GM19397 (cell line): ENCODE measurements around the gene COQ8B.
"Not testable (repeated sequence)": the region's sequence is repeated elsewhere in the genome, so short reads cannot be mapped to it uniquely, and the experiment has no call there.

Experiments
- ATAC-seq: cut with Tn5 transposase; IDR thresholded peaks from one replicate; pipeline ENCODE4 v1.9.1; 2021; ENCODE audit warnings: mild to moderate bottlenecking, moderate library complexity; ENCODE audit not compliant: unreplicated experiment

COQ8B gene

DNA sequence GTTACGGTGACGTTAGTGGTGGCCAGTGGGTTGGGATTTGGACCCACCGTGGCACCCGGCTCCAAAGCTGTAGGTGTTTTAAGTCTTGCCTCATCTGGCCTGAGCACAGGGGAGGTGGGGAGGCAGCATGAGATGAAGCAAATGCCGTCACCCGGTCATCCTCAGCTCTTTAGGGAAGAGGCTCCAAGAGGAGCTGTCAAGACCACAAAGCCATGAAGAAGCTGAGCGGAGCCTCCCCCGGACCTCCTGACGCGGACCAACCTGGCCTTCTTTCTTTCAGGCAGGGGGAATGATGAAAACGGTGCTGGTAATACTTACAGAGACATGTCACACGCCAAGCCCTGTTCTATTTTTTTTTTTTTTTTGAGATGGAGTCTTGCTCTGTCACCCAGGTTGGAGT is 26.2 kb upstream of the COQ8B start:
- ATAC-seq = no peak

DNA sequence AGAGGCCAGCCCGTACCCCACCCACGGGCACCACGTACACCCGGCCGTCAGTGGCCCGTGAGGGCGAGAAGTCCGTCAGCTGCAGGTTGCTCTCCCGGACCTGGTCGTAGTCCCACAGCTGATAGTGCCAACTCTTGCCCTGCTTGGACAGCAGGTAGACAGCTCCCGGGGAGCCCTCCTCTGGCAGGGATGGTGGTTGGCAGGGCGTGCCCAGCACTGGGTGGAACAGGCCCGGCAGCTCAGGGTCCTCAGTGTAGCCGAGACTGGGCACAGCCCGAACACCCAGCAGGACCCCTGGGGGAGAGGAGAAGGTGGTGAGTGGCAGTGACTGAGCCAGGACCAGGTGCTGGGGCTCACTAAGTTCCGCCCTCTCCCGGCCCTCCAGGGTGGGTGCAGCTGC is 25.8 kb upstream of the COQ8B start:
- no peak for ATAC-seq

DNA sequence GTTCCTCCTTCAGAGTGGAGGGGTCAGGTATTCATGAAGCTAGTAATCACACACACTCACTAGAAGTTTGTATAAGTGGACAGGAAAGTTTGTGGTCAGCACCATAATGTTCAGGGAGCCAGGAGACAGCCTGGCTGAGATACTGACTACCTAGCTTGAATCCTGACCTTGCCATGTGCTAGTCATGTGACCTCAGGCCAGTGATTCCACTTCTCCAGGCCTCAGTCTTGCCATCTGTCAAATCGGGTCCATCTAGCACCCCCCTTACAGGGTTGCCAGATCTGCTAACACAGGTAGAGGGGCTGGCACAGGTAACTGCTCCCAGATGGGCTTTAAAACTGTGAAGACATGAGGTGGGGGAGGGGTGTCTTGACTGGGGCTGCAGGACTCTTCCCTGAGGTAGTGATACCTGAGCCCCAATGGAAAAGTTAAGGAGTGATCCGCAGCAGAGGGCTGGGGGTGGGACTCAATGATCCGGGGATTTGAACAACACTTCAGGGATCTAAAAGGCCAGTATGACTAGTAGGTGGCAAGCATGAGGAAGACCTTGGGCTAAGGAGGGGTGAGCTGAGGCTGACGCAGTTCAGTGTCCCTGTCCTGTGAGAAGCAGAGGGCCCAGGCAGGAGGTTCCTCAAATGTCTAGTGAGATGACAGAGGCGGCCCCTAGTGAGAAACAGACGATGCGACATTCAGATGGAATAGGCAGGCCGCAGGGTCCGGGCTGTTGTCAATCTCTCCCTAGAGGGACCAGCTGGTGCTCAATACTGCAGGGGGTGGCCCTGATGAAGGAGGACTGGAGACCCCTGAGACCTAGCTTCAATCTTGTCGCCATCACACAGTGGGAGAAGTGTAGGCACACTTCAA is 25.1 kb upstream of the COQ8B start:
- no peak for ATAC-seq

DNA sequence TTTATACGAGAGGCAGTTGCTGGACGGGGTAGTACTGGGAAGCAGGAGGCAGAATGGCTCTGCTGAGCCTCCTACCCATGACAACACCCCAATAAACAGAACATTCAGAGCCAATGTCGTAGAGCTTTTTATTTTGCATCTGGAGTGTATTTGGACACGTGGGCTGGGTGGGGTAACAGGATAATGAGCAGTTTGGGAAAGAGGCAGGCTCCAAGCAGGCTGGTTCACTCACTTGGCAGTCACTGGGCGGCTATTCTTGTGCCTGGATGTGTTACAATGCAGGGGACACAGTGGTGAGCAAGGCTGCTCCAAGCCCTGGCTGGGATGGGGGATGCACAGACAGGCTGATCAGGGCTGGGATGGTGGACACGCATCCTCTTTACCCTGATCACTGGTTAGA is 24.1 kb upstream of the COQ8B start:
- ATAC-seq = no peak

DNA sequence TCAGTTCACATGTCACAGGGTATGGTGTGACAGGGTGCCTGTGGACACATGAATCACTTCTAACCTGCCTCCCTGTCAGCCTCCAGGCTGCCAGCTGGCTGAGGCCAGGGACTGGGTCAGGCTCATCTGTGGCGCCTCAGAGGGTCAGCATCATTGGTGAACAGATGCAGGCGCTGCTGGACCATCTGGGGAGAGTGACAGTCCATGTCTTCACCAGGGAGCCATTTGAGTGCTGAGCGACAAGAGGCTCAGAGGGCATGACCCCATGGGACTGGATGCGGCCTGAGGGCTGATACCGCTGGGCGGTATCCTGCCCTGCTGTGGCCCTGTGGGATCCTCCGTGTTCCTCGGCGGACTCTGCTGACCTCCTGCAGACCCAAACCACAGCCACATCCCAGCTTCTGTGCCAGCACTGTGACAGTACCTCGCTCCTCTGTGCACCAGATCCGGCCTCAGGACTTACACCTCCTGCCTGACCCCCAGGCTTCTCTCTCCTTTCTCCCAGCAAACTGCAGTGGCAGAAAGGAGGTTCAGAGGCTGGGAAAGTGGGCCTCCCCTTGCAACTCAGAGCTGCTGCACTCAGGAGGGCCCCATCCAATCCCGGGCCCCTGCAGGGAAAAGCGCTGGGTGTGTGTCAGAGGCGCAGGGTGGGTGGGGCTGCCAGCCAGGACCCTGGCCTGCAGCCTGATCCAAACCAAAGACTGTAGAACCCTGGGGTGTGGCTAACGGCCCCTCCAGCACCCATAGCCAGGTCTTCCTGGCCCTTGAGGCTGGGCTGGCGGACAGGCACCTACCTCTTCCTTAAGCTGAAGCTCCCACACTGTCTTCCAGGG is 23.4 kb upstream of the COQ8B start:
- no peak for ATAC-seq

DNA sequence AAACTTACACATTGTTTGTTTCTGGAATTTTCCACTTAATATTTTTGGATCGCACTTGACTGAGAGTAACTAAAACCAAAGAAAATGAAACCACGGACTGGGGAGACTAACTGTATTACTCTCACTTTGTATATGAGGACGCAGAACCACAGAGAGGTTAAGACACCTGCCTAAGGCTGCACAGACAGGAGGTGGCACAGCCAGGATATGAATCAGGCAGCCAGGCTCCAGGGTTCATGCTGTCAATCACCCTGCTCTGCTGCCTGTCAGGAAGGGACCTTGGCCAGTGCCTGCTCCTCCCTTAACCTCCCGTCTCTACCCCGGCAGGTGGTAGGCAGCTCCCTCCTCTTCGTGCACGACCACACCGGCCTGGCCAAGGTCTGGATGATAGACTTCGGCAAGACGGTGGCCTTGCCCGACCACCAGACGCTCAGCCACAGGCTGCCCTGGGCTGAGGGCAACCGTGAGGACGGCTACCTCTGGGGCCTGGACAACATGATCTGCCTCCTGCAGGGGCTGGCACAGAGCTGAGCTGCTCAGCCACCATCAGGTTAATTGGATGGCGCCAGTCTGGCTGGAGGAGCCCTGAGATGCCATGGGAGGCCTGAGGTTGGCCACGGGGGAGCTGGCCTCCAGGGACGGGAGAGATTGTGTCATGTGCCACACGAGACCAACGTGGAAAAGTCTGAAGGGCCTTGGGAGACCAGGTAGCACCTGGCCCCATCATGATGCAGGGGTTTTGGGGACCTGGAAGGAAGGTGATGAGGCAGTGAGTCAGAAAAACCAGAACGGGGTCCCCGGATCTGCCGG is 22.5 kb upstream of the COQ8B start:
- ATAC-seq = no peak

DNA sequence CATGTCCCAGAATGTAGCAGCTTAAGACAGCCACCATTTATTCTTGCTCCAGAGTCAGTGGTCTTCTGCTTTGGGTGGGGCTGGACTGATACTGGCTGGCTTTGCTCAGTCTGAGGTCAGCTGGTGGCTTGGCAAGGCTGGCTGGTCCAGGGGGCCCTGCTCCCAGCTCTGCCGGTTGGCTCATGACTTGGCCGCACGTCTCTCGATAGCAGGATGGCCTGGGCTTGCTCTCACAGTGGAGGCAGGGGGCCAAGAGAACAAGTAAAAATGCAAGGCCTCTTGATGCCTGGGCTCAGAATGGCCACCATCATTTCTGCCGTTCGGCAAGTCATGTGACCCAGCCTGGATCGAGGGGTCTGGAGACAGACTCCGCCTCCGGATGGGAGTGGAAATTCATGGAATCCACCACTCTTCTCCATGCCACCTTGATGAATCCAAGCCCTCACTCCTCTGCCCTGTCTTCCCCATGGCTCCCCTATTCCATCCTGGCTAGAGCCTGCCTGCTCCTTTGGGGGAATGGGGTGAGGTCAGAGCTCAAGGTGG is 20.5 kb upstream of the COQ8B start:
- no peak for ATAC-seq

DNA sequence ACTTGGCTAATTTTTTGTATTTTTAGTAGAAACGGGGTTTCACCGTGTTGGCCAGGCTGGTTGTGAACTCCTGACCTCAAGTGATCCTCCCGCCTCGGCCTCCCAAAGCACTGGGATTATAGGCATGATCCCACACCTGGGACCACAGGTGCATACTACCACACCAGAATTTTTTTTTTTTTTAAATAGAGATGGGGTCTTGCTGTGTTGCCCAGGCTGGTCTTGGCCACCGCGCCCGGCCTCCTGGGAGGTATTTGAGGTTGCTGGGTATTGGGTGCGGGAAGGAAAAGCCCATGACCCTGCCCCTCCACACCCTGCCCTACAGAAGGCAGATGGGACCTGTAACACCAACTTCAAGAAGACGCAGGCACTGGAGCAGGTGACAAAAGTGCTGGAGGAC is 20.0 kb upstream of the COQ8B start:
- no peak for ATAC-seq

DNA sequence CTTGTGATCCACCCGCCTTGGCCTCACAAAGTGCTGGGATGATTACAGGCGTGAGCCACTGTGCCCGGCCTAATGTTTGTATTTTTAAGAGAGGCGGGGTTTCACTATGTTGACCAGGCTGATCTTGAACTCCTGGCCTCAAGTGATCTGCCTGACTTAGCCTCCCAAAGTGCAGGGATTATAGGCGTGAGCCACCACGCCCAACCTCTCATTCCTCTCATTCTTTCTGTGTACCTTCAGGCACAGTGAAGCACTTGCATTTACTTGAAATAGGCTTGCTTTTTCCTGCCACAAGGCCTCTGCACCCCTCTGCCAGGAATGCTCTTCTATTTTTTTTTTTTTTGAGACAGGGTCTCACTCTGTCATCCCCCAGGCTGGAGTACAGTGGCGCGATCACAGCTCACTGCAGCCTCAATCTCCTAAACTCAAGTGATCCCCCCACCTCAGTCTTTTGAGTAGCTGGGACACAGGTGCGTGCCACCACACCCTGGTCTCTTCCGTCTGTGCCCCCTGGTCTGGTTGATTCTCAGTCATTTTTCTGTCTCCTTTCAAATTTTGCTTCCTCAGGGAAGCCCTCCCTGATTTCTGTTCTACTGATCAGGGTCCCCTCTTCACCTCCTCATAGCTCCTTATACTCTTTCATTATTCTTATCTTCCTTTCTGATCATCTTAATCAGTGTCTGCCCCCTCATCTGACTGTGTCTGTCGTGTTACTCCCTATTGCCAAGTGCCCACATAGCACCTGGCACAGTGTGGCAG is 18.5 kb upstream of the COQ8B start:
- ATAC-seq = no peak

DNA sequence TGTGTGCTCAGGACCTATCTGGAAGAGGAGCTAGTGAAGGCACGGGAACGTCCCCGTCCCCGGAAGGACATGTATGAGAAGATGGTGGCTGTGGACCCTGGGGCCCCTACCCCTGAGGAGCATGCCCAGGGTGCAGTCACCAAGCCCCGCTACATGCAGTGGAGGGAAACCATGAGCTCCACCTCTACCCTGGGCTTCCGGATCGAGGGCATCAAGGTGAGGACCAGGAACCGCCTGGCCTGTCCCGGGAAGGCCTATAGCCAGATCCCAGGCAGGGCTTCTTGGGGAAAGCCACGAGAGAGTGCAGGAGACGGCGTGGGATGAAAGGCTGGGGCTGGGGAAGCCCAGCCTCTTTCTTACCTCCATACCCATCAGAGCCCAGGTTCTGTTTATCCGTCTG is 16.5 kb upstream of the COQ8B start:
- no peak for ATAC-seq

DNA sequence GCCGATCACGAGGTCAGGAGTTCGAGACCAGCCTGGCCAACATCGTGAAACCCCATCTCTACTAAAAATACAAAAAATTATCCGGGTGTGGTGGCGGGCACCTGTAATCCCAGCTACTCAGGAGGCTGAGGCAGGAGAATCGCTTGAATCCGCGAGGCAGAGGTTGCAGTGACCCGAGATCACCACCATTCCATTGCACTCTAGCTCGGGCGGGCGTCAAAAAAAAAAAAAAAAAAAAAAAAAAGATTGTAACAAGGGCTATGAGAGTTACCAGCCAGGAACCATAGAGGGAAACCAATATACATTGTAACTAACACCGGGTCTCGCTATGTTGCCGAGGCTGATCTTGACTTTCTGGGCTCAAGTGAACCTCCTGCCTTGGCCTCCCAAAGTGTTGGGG is 15.6 kb upstream of the COQ8B start:
- not testable (repeated sequence) for ATAC-seq

DNA sequence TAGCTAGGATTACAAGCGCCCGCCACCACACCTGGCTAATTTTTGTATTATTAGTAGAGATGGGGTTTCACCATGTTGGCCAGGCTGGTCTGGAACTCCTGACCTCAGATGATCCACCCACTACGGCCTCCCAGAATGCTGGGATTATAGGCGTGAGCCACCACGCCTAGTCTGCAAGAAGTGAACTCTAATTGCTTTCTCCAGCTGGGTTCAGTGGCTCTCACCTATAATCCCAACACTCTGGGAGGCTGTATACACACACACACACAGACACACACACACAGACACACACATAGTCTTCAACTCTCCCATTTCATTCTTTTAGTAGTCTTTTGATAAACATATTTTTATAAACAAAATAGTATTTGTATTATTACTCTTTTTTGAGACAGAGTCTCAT is 13.4 kb upstream of the COQ8B start:
- not testable (repeated sequence) for ATAC-seq

DNA sequence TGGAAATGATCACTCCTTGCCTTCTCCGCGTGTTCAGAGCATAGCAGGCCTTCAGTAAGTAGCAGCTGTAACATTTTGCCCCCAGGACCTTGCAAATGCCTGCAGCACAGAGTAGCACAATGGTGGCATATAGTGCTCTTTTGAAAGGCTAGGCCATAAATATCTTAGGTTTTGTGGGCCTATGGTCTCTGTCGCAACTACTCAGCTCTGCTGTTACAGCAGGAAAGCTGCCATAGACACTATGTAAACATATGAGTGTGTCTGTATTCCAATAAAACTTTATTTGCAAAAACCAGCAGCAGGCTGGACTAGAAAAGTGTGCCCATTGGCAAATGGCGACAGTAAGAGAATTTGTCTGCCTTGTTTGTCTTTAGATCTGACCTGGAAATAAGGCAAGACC is 9.6 kb upstream of the COQ8B start:
- ATAC-seq = no peak

DNA sequence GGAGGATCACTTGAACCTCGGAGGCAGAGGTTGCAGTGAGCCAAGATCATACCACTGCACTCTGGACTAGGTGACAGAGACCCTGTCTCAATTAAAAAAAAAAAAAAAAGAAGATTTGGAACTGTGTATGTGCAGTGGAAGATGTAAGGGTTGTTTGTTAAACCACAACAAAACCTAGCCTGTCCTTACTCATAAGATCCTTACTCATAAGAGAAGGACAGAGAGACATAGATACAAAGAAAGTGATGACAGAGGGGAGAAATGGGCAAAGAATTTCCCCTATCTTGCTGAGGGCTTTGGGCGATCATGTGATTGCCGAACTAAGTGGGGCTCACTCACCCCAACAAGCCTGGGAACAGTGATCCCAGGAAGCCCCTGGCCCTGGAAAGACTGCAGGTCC is 8.2 kb upstream of the COQ8B start:
- no peak for ATAC-seq

DNA sequence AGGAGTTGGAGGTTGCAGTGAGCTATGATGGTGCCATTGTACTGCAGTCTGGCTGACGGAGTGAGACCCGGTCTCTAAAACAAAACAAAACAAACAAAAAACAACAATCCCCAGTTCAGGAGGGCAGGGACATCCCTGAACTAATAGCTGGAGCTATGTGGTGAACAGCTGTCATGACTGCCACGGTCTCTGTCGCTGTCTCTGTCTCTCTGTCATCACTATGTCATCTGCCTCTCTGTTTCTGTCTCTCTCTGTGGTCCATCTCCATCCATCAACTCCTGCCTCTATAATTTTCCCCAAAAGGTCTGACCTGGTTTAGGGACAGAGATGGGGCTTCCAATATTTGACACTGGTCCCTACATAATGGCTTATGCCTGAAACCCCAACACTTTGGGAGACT is 7.6 kb upstream of the COQ8B start:
- ATAC-seq = no peak

DNA sequence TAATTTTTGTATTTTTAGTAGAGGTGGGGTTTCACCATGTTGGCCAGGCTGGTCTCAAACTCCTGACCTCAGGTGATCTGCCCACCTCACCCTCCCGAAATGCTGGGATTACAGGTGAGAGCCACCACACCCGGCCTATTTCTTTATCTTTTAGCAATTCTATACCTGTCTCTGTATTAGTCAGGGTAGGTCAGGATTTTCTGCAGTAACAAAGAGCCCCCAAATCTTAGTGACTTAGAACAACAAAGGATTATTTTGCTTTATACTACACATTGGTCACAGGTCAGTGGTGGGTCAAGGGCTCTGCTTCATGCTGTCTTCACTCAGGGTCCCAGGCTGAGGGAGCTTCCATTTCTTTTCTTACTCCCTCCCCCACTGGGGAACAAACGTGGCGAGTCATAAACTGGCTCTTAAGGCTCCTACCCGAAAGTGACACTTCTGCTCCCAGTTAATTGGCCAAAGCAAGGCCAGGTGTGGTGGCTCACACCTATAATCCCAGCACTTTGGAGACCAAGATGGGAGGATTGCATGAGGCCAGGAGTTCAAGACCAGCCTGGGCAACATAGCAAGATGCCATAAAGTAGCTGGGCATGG is 7.1 kb upstream of the COQ8B start:
- ATAC-seq = no peak

DNA sequence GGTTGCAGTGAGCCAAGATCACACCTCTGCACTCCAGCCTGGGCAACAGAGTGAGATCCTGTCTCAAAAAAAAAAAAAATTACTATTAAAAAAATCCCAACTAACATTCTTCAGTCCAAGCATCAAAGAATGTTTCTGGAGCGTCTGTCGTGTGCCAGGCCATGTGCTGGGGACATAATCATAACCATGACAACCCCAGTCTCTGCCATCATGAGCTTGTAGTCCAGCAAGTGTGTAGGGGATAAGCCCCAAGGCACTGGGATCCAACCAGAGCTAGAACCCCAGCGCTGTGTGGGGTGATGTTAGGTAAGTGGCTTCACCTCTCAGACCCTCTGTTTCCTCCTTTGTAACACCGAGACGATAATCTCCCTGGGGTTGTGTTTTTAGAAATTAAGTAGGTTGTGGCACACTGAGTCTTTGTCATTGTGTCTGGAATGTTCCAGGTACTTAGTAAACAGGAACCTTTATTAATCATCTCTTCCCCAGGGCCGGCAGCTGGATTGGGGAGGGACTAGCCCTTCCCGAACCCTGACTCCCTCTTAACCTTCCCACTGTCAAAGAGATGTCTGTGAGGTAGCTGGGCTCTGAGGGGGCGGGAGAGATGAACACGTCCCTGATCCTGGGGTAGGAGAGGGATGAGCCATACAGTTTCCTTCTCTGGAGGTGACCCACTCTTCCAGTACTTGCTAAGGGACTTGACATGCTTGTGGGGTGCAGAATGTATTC is 5.4 kb upstream of the COQ8B start:
- no peak for ATAC-seq

DNA sequence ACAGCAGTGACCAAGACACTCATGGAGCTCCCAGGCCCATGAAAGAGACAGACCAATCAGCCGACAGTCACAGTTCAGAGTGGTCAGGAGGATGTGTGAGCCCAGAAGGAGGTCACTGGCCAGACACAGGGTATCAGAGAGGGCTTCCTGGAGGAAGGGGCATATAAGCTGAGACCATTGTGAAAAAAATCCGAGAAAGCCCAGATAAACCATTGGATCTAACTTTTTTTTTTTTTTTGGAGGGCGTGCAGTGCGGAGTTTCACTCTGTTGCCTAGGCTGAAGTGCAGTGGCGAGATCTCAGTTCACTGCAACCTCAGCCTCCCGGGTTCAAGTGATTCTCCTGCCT is 4.4 kb upstream of the COQ8B start:
- no peak for ATAC-seq

DNA sequence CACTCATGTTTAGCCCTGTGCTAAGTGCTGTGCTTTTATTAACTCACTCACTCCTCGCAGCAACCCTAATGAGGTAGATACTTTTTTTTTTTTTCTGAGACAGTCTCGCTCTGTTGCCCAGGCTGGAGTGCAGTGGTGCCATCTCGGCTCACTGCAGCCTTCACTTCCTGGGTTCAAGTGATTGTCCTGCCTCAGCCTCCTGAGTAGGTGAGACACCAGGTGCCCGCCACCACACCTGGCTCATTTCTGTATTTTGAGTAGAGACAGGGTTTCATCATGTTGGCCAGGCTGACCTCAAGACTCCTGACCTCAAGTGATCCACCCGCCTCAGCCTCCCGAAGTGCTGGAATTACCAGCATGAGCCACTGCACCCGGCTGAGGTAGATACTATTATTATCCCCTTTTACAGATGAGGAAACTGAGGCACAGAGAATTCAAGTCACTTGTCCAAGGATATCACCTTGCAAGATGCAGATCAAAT is 2.8 kb upstream of the COQ8B start:
- ATAC-seq = no peak
